CD4-positive, alpha-beta T cell treated with Interleukin-2 at 100 ng/mL for 4 hours (primary cell): Measurements from ENCODE around the gene GAS6.
A peak's percentile ranks its signal among the peaks of the same experiment; 100 is the strongest.

ENCODE experiments used
- DNase-seq: peaks from one replicate; pipeline ENCODE4 v3.0.0-alpha.2; 2020; ENCODE audit warnings: low spot score

Gene GAS6

GRCh38 chr13:113819731-113820715 lies 43.9 kb downstream of the GAS6 start:
- DNase-seq: no peak

DNA sequence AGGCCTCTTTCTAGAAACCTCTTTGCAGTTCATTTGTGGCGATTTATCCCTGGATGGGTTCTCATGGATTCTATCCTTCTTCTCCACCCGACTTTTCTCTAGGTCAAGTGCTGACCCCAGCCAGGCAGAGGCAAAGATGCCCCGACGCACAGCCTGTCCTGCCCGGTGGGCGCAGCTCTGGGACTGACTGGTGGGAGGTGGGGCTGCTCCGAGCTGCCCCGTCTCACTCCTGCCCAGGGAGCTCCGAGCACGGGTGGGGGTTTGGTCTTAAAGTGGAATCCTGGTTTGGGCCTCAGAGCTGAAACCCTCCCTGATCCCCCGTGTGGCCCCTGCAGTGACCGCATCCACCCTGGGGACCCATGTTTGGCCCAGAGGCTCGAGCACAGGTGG lies 44.5 kb downstream of the GAS6 start:
- no peak for DNase-seq

DNA sequence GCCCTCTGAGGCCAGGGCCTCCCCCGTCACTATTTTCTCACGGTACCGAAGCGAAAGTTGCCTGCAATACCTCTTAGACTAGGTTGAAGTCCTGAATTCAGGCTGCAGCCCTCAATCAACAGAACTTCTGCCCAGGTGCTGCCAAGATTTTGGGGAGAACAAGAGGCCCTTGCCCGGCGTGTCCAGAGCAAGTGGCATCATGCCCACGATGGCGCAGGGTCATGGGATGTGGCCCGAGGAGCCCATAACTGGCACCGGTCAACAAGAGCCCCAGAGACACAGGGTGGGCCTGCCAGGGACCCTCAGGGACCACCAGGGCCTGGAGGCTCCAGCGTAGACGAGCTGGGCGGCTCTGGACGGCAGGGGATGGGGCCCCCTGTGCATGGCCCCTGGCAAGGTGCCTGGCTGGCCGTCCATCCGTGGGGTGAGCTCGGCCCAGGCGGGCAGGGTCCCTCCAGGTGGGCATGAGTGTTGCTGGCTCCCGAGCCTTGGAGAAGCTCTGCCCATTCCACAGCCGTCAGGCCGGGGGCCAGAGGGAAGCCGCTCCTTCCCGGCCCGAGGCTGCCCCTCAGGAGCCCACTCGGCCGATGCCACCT lies 45.1 kb downstream of the GAS6 start:
- no peak for DNase-seq

- no peak for DNase-seq
Observed at GRCh38 chr13:113817860-113818691, 45.8 kb downstream of the GAS6 start.

- DNase-seq: peak; percentile 86
Observed at GRCh38 chr13:113816946-113817859, 46.7 kb downstream of the GAS6 start.

GRCh38 chr13:113816254-113816929 lies 47.5 kb downstream of the GAS6 start:
- no peak for DNase-seq

- DNase-seq: peak; percentile 33
Observed at GRCh38 chr13:113815151-113816058, 48.5 kb downstream of the GAS6 start.

DNA sequence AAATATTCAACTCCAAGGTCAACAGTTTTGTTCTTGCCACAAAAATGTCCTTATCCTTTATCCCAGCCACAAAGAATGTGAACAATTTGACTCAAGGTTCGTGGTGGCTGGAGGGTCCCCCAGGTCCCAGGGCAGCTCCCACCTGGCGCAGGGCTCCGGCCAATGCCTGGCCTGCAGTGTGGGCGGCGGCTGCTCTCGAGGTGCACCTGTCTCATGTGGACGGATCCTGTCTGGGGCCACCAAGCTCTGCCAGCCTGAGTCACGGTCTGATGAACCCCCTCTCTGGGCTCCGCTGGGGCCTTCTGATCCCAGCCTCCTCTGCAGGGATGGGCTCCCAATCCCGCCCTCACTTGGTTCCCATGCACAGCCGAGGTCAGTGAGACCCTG lies 49.4 kb downstream of the GAS6 start:
- no peak for DNase-seq

DNA sequence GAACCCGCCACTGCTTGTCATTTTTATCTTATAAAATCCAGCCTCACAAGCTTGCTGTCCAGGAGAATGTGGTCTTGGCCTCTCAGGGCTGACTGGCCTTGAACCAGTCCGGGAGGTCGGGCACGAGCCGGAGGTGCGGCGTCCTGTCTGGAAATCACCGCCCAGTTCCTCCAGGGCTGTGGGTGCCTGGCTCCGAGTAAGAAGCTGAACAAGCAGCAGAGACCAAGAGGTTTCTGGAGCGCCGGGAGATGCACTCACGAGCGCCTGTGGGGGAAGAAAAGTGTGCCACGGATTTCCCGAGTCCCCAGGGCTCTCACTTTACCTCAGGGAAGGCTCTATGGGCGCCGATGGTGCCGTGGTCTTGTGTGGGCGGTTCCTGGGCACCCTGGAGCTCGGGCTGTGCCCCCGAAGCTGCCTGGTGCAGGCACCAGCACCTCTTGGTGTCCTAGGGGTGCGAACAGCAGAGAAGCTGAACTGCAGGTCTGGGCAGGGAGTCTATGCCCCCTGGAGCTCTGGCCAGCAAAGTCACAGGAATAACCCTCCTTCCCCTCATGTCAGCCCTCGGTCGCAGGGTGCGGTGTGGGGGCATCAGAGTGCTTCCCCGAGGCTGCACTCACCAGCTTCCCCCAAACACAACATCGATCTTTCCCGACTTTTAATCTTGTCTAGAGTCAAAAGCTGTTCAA lies 50.0 kb downstream of the GAS6 start:
- no peak for DNase-seq

DNA sequence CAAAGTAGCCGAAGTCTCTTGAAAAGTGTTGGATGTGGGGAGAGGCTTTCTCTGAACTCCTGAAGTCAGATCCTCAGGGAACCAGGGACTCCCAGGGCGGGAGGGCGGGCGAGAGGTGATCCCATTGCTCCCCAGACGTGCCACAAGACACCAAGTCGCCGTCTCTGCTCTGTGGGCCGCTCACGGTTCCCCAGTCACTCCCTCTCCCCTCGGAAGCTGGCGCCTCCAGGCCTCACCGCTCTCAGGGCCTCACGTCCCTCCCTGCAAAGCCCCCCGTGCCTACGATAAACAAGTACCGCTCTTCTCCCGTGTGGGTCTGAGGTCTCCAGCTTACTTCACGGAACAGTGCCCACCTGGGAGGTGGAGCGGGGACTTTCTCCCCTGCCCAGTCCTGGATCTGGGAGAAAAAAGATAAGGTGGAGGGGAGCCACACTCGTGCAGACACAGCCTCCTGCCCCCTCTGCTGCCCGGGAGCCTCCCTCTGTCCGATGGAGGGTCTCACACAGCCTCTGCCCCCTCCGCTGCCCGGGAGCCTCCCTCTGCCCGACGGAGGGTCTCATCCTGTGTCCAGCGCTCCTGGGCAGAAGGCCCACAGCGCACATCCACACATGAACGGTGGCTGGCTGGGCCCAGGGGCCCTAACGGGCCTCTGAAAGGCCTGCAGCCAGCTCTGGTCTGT lies 50.7 kb downstream of the GAS6 start:
- DNase-seq: no peak

DNA sequence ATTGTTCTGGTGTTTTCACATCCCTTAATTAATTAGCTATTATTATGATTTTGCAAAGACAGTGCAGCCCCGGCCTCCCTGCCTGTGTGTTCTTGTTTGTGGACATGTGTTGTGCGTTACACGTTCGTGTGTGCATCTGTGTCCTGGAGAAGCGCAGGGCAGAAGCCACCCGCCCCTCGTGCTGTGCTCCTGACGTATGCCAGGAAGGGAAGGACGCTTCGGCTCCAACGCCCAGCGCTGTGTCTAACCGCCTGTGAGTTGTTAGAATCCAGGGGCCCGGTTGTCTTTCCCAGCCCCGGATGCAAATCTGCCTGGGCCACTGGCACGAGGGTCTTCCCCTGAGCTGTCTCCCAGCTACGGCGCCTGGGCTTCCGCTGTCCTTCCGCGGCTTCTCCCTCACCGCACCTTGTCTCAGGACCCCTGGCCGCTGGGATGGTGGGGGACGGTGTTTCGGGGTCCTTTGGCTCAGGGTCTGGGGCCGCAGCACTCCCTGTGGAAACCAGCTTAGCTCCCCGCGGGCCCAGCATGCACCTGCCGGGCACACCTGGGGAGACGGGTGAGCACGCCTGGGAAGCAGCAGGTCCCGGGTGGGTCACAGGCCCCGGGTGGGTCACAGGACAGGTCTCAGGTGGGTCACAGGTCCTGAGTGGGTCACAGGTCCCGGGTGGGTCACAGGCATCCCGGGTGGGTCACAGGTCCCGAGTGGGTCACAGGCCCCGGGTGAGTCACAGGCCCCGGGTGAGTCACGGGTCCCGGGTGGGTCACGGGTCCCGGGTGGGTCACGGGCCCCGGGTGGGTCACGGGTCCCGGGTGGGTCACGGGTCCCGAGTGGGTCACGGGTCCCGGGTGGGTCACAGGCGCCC lies 51.5 kb downstream of the GAS6 start:
- no peak for DNase-seq

DNA sequence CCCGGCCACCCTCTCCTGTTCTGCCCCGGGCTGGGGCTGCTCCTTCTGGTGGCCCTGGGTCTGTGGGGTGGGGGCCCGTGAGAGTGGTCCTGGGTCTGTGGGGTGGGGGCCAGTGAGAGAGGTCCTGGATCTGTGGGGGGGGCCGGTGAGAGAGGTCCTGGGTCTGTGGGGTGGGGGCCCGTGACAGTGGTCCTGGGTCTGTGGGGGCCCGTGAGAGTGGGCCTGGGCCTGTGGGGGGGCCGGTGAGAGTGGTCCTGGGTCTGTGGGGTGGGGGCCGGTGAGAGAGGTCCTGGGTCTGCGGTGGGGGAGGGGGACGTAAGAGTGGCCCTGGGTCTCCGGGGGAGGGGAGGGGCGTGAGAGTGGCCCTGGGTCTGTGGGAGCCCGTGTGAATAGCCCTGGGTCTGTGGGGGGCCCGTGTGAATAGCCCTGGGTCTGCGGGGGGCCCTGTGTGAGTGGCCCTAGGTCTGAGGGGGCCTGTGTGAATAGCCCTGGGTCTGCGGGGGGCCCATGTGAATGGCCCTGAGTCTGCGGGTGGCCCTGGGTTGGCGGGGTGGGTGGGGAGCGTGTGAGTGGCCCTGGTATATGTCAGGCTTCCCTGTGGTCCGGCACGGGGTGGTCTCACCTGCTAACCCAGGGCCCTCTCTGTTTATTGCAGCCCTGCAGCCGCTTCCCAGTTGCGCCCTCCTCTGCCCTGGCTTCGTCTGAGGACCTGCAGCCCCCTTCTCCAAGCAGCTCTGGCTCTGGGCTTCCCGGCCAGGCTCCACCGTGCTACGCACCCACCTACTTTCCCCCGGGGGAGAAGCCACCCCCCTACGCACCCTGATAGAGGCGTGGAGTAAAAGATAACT lies 52.6 kb downstream of the GAS6 start:
- no peak for DNase-seq

DNA sequence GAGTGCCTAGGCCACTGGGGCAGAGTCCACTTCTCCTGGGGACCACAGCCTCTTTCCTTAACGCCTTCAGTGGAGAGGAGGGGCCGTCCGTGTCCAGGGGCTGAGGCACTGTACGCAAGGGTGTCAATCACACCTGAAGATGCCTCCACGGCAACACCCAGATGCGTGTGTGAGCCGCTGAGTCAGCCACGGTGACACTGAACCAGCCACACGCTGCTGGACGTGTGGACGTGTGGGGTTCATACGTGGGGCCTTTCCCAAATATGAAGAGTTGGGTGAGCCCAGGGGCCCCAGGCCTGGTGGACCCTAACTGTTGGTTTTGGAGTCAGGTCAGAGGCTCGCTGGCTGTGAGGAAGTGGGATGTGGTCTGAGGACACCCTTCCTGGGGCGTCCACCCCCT lies 53.2 kb downstream of the GAS6 start:
- DNase-seq: no peak

GRCh38 chr13:113809934-113810333 lies 53.9 kb downstream of the GAS6 start:
- DNase-seq: no peak

GRCh38 chr13:113808058-113808834 lies 55.6 kb downstream of the GAS6 start:
- DNase-seq: no peak

DNA sequence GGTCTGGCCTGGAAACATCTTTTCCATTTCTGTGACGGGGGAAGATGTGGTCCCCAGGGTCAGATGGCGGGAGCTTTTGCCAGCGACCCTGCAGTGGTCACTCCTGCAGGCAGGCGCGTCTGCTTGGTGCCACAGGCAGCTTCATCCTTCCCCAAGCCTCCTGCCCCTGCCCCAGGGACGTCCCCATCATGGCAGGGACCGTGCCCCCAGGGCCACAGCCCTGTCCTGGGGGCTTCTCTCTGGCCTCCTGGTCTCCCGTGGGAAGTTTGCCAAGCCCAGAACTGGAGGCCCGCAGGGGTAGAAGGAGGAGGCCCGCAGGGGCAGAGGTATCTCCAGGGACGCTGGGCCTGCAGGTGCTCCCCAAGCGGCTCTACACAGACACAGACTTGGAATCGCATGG lies 57.4 kb downstream of the GAS6 start:
- DNase-seq: no peak
